Measurements from ENCODE around the gene PDE2A.
A peak's percentile ranks its signal among the peaks of the same experiment; 100 is the strongest.

PDE2A gene

GRCh38 chr11:72655896-72656464 lies 18.2 kb downstream of the PDE2A start:
- DNase-seq (ENCODE audit: low read depth) = no peak

- no peak for DNase-seq (ENCODE audit: low read depth)
Observed at GRCh38 chr11:72655014-72655413, 19.2 kb downstream of the PDE2A start.

GRCh38 chr11:72653649-72654048 lies 20.6 kb downstream of the PDE2A start:
- DNase-seq (ENCODE audit: low read depth) = no peak

GRCh38 chr11:72652873-72653630 lies 21.2 kb downstream of the PDE2A start:
- no peak for DNase-seq (ENCODE audit: low read depth)

- no peak for DNase-seq (ENCODE audit: low read depth)
Observed at GRCh38 chr11:72652133-72652532, 22.1 kb downstream of the PDE2A start.

DNA sequence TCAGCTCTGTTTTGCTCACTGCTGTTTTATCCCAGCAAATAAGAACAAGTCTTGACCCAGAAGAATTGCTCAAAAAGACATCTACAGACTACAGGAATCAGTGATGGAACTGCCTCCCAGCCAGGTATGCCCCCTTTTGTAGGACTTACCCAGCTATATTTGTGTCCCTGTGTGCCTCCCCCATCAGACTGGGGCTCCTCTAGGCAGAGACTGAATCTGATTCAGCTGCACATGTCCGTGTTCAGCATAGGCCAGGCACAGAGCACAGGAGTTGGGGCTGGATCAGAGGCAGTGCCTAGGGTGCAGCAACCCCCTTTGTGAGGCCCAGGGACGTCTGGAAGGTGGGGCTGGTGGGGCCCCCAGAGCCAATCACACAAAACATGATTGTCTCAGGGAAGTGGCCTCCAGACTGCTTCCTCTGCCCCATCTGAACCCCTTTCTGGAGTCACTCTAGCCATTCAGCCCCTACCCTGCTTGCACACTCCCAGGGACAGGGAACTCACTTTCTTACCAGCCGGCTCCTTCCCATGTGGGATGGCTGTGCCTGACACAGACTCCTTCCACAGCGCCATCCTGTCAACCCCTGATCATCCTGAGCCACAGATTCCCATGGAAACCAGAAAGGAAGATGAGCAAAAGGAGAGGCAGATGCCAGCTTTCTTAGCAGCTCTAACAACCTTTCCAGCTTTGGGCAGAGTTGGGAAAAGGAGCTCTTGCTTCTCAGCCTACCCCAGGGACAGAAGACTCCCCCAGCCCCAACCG lies 24.8 kb downstream of the PDE2A start:
- DNase-seq (ENCODE audit: low read depth) = no peak

DNA sequence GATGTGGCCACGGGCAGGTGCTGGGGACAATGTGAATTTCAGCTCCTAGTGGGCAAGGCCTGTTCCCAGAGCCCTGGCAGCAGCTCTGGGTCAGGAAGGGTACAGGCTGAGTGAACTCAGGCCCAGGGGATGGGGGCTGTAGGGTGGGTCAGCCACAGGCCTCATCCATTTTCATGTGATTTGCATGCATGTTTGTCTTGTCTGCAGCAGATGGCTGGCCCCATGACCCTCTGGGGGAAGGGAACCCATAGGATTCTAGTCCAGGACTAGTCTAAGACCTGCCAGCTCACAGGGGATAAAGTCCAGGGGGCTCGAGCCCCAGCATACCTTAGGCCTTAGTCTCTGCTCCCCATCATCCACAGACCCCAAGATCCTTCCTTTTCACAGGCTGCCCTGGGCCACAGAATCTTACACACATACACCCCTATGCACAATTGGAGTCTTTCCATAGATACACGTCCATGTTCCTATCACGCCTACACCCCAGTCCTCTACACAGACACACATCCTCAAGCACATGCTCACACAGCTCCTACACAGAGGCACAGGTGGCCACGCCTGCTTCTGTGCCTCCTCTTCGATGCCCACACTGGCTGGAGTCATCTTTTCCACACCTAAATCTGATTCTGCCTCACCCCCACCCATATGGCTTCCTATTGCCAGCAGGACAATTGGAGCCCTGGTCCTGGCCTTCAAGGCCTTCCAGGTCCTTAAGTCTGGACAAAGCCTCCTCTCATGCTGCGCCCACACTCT lies 25.7 kb downstream of the PDE2A start:
- DNase-seq (ENCODE audit: low read depth) = no peak

DNA sequence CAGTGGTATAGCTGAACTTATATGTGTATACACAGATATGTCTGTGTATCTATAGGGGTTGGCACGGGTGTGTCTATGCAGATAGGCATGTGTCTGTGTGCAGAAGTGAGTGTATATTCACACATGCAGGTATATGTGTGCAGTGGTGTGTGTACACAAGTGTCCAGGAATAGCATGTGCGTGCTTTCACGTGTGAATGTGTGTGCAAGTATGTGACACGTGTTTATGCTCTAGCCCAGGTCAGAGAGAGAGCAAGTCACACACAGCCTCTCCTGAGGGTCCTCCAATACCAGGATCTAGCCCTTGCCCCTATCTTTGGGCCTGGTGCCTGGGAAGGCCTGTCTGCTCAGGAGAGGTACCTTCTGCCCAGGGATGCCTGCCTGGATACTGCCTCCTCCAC lies 26.3 kb downstream of the PDE2A start:
- no peak for DNase-seq (ENCODE audit: low read depth)

- no peak for DNase-seq (ENCODE audit: low read depth)
Observed at GRCh38 chr11:72646472-72646871, 27.8 kb downstream of the PDE2A start.

GRCh38 chr11:72646024-72646423 lies 28.2 kb downstream of the PDE2A start:
- no peak for DNase-seq (ENCODE audit: low read depth)

- DNase-seq (ENCODE audit: low read depth) = no peak
Observed at GRCh38 chr11:72643547-72643946, 30.7 kb downstream of the PDE2A start.

- peak; percentile 40 for DNase-seq (ENCODE audit: low read depth)
Observed at GRCh38 chr11:72642884-72643522, 31.2 kb downstream of the PDE2A start.

DNA sequence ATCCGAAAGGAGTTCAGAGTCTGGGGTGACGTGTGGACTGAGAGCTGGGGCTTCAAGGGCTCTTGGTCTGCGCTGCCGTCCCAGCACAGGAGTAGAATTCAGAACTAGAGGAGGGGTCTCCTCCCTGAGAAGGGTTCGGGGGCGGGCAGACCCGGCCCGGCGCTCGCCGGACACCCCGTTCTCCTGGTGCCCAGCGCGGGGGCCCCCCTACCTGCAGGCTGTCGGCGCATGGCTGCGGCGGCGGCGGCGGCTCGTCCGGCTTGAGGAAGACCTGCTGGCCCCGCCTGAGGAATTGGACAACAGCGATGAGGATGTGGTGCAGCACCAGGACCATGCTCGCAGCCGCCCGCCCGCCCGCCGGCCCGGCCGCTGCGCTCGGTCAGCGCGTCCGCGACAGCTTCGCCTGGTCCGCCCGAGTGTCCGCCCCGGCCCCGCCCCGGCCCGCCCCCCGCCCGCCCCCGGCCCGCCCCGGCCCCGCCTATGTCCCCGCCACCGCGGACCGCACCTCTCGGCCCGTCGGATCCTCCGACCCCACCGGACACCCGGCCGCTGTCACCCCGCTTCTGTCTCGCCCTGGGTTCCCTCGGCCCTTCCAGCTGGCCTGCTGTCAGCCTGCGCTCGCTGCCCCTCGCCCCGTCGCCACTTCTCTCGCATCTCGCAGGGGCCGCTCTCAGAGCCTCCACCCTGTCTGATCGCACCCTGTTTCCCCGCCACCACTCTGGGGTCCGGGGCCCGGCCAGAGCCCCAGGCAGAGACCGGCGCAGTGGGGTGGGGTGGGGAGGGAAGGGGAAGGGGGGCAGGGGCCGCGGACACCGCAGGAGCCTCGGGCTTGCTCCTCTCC lies 32.0 kb downstream of the PDE2A start:
- no peak for DNase-seq (ENCODE audit: low read depth)

GRCh38 chr11:72641522-72642042 lies 32.6 kb downstream of the PDE2A start:
- no peak for DNase-seq (ENCODE audit: low read depth)

DNA sequence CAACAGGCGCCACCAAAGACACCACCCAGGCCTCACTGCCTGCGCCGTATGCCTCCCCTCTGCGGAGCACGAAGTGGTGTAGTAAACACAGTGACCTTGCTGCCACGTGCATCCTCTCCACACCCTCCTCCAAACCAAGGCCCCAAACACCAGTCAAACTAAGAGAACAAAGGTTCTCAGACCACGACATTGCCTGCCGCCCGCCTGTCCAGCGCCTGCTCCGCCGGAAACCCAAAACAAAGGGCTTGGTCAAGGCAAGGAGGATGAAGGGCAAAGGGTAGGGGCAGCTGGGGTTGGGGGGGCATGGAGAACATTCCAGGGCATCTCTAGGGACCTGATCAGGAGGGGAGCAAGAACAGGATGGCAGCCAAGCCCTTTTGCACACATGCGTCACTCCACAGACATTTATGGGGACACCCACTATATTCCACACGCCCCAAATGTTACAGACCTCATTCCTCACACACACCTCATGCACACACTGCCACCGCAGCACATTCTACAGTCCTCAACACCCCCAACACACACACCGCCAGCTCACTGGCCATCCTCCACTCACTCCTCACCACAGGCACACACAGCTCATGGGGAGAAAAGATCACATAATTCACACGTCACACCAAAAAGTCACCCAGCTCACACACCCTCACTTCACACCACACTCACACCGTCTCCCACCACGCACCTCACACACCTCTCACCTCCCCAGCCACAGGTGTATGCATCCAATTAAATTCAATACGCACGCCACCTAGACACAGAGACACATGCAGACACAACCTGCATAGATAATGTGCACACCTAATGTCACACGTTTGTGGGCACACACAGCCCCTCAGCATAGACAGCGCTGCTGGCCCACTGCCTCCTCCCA lies 34.5 kb downstream of the PDE2A start:
- DNase-seq (ENCODE audit: low read depth) = no peak

- no peak for DNase-seq (ENCODE audit: low read depth)
Observed at GRCh38 chr11:72637926-72638325, 36.3 kb downstream of the PDE2A start.

- DNase-seq (ENCODE audit: low read depth) = no peak
Observed at GRCh38 chr11:72637198-72637597, 37.0 kb downstream of the PDE2A start.

DNA sequence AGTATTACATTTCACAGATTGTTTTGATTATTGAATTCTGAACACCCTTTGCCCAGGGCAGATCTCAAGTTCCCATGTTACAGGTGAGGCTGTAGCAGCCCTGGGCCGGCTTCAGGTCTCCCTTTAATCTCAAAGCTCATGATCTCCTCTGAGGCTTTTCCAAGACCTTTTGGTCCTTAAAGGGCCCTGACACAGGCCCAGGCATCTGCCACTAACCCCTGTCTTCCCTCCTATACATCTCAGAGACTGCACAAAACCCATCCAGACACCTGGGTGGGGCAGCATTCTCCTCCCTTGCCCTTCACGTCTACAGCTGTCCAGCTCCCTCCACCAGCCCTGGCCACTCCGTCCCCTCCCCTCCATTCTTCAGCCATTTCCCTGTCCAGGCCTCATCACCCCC lies 37.8 kb downstream of the PDE2A start:
- DNase-seq (ENCODE audit: low read depth) = no peak

DNA sequence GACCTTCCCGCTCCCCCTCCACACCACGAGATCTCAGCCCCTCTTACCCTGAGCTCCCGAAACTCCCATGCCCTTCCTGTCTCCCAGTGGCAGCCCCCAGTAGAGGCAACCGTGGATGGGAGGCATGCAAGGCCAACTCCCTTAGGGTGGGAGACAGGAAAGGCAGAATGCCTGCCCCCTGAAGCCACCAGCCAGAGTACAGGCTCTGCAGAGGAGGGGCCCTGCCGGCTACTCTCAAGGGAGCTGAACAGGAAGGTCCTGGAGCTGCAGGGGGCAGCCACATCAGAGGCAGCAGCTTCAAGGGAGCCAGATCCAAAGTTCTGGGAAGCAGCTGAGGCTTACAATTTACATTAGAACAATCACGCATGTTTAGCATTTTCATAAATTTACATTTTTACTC lies 38.3 kb downstream of the PDE2A start:
- no peak for DNase-seq (ENCODE audit: low read depth)

Measured in activated gamma-delta T cell treated with anti-CD3 and anti-CD28 coated beads, Interleukin-2, amount 50 U/mL, for 16 hours (primary cell).